Right atrium auricular region (tissue), 2 donors: ENCODE results near the gene TCF7. TPM values are rescaled to one million over a fixed set of nuclear protein-coding genes. Genes with fewer than 3 reads are reported as not detected.

Experiments
- DNase-seq: peaks from one replicate; pipeline ENCODE4 v3.0.0-alpha.2; 2019; ENCODE audit warnings: low spot score
- H3K27ac ChIP-seq, 2 donors: fragments of 200-600 bp; sonication (generic); 1 replicate in 1 of 2; 2 replicates in 1 of 2; pipeline ENCODE4 v1.5.1; 2016 to 2019
- H3K27me3 ChIP-seq, 2 donors: fragments of 200-600 bp; sonication (generic); one replicate each; pipeline versions ENCODE4 v1.5.1 to v1.6.0; 2017 to 2019
- H3K36me3 ChIP-seq: fragments of 200-600 bp; sonication (generic); one replicate; pipeline ENCODE4 v1.5.1; 2016
- H3K4me1 ChIP-seq, 2 donors: fragments of 200-600 bp; sonication (generic); one replicate each; pipeline versions ENCODE4 v1.5.1 to v1.6.0; 2017 to 2019
- H3K4me3 ChIP-seq, 2 donors: fragments of 200-600 bp; sonication (generic); 1 replicate in 1 of 2; 2 replicates in 1 of 2; pipeline ENCODE4 v1.5.1; 2017 to 2019; ENCODE audit warnings: mild to moderate bottlenecking in 1 of 2, moderate library complexity in 1 of 2
- H3K9me3 ChIP-seq, 2 donors: fragments of 200-600 bp; sonication (generic); one replicate each; pipeline ENCODE4 v1.5.1; 2019
- total RNA-seq, 2 donors: library from RNA; depleted of rRNA; stranded (reverse); fragments of >200 nt; gene quantifications; one replicate each; pipeline ENCODE4 v1.1.0, GENCODE V29; 2016
- TF ChIP-seq, protein P1 (sequence below), 2 donors: fragments of 200-600 bp; sonication (generic); IDR thresholded peaks; one replicate each; pipeline ENCODE4 v1.5.1; 2019; ENCODE audit warnings: antibody characterized with exemption in 2 of 2

Gene TCF7
- total RNA-seq, 2 donors from 2014 or later: 1.3 to 1.7 TPM

DNA sequence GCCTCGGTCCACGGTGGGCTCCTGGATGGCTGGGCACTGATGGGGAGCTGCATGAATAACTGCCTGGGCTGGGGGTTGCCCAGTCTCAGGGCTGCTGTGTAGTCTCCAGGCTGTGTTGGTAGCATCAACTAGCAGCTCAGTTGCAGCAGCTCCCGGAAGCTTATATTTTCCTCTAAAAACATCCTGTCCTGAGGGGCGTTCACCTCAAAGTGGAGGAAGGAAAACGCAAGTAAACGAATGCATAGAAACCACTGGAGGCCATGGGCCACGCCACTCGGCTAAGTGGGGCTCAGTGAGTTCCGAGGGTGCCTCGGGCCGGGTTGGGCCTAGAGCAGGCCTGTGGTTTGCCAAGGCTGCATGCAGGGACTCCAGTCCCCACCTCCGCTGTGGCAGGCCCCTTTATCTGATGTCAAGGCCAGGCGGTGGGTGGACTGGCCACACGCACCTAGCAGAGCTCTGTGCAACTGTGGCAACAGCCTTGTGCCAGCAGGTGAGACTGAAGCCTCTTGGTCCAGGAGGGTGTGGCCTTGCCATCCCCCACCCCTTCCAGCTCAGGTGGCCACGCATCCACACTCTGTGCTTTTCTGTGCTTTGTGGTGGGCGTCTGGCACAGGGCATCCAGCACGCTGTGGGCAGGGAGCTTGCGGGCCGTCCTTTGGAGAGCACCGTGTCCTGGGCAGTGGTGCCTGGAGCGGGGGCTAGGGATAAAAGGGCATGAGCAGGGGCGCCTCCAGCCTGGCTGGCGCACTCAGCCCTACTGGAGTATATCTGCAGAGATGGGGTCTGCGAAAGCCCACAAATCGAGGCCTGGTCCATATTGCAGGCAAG lies 15.1 kb downstream of the TCF7 start:
- Histone ChIP-seq H3K27ac (no peak overlapping the region), H3K9me3 (no peaks in the 10 kb centered on the region), H3K36me3 (peaks cover 7% of the 10 kb centered on the region), H3K4me1 (peaks cover 0 to 34% of the 10 kb centered on the region in 2 donors), H3K4me3 (no peak overlapping the region), H3K27me3 (no peaks in the 10 kb centered on the region)
- TF ChIP-seq, protein P1, sequence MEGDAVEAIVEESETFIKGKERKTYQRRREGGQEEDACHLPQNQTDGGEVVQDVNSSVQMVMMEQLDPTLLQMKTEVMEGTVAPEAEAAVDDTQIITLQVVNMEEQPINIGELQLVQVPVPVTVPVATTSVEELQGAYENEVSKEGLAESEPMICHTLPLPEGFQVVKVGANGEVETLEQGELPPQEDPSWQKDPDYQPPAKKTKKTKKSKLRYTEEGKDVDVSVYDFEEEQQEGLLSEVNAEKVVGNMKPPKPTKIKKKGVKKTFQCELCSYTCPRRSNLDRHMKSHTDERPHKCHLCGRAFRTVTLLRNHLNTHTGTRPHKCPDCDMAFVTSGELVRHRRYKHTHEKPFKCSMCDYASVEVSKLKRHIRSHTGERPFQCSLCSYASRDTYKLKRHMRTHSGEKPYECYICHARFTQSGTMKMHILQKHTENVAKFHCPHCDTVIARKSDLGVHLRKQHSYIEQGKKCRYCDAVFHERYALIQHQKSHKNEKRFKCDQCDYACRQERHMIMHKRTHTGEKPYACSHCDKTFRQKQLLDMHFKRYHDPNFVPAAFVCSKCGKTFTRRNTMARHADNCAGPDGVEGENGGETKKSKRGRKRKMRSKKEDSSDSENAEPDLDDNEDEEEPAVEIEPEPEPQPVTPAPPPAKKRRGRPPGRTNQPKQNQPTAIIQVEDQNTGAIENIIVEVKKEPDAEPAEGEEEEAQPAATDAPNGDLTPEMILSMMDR (IDR thresholded peaks at IDR 0.05): no peak
- no peak for DNase-seq

DNA sequence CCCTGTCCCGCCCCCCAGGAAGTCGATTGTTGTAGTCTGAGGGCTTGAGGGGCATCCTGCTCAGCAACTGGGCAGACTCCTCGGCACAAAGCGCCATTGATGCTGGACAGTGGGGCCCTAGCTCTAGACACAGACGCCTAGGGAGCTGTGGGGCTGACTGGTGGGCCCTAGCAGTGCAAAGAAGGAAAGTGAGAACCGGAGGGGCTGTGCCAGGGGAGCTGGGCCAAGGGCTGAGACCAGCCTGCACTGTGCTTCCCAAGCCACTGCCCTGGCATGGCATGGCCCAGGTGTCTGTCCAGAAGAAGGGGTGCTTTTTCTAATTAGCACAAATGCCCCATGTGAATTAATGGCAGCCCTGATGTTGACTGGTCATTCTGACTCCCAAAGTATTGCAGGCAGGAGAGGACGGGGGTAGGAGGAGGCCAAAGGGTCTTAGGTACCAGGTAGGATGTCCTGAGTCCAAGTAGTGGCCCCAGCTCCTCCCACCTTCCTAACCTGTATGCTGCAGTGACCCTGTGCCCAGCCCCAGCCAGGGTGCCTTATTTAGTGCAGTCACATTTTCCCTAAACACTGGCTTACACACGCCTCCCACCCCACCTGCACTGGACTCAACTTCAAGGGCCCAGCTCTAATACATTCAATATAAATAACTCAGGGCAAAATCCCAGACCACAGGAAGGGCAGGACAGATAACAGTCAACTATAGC lies 15.9 kb downstream of the TCF7 start:
- no peak overlapping the region for H3K4me3 ChIP-seq
- TF ChIP-seq, protein P1 (IDR thresholded peaks at IDR 0.05): no peak
- H3K27ac ChIP-seq: no peak overlapping the region
- H3K27me3 ChIP-seq: no peaks in the 10 kb centered on the region
- H3K9me3 ChIP-seq: no peaks in the 10 kb centered on the region
- H3K4me1 ChIP-seq: peaks cover 0 to 27% of the 10 kb centered on the region in 2 donors
- peaks cover 8% of the 10 kb centered on the region for H3K36me3 ChIP-seq
- DNase-seq: no peak

DNA sequence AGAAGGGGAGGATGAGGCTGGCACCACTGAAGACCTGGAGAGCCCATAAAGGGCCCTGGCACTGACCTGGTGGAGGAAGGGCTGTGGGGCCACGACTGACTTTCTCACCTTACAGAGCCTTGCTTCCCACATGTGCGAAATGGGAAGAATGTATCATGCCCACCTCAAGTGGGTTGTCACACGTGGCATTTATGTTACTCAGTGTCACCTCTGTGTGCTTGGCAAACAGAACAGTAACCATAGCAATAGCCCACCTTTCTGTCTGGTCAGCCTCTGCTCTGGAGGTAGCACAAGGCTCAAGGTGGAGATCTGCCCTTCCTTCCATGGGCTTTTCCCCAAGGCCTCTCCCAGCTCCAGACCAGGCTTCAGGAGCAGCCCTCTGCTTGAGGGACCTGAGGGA lies 16.7 kb downstream of the TCF7 start:
- H3K27ac ChIP-seq: no peak overlapping the region
- peaks cover 0 to 19% of the 10 kb centered on the region in 2 donors for H3K4me1 ChIP-seq
- TF ChIP-seq, protein P1 (IDR thresholded peaks at IDR 0.05): no peak
- no peak for DNase-seq
- H3K9me3 ChIP-seq: no peaks in the 10 kb centered on the region
- H3K27me3 ChIP-seq: no peaks in the 10 kb centered on the region
- peaks cover 9% of the 10 kb centered on the region for H3K36me3 ChIP-seq
- H3K4me3 ChIP-seq: no peak overlapping the region

DNA sequence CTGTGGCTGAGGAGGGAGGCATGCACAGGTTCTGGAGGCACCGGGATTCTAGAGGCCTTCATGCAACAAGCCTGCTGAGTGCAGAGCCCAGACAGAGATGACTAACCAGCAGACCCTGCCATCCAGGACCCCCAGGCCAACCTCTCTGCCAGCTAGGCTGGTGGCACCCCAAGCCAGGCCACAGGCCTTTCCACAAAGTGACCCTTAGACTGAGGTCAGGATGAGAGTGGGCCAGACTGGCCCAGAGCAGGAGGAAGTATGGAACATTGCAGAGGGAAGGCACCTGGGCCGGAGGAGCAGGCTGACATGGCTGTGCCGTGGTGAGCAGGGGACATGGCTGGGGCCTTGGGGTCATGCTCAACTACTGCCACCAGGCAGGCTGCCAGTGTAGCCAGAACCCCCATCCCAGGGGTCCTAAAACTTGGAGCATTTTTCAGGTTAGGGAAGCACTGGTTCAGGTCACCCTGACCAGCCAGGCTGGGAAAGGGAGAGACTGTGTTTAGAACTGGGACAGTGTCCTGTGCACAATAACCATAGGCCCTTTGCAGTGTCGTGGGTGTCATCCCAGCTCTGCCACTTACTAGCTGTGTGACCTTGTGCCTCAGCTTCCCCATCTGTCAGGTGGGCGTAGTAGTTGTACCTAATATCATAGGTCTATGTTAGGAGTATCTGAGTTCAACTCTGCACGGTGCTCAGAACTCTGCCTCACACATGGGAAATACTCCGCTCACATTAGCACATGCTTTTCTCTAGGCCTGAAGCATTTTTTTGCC lies 17.3 kb downstream of the TCF7 start:
- TF ChIP-seq, protein P1 (IDR thresholded peaks at IDR 0.05): no peak
- Histone ChIP-seq H3K36me3 (peaks cover 15% of the 10 kb centered on the region), H3K4me1 (peaks cover 0 to 14% of the 10 kb centered on the region in 2 donors), H3K4me3 (no peak overlapping the region), H3K27ac (no peak overlapping the region), H3K27me3 (no peaks in the 10 kb centered on the region), H3K9me3 (no peaks in the 10 kb centered on the region)
- no peak for DNase-seq

DNA sequence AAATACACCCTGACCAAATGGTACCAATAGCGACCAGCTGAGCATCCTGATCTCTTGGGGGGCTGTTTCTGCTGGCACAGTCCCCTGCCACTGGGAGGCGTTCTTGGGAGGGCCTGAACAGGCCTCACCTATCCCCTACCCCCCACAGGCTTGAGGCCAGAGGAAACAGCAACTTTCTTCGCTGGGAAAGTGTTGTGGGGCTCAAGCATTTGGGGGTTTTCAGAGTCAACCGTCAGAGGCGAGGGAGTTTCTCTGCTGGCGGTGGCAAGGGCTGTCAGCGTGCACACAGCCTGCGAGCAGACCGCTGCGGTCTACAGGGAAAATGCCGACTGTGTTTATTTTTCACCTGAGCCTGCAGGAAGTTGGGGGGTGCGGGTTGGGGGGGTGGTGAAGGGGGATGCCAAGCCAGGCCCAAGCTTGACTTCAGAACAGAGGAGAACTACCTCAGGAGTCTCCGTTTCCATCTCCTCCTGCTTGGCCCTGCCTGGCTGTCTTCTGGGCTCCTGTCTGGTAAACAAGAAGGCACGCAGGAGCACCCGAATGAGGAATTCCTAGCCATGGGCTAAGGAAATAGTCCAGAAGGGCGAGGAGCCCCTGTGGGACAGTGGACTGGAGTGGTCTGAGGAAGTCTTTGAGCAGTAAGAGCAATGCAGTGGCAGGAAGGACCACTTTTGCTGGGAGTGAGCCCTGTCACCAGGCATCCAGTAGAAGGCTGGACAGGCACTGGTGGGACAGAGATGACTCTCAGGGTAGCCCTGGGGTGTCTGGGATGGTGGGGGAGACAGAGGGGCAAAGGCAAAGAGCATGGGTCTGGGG lies 18.1 kb downstream of the TCF7 start:
- no peak overlapping the region for H3K27ac ChIP-seq

More for the DNA sequence above, 18.1 kb downstream of the TCF7 start:
- DNase-seq: no peak
- H3K4me1 ChIP-seq: peaks cover 0 to 6% of the 10 kb centered on the region in 2 donors
- H3K36me3 ChIP-seq: peaks cover 17% of the 10 kb centered on the region
- no peaks in the 10 kb centered on the region for H3K27me3 ChIP-seq
- H3K4me3 ChIP-seq: no peak overlapping the region
- no peaks in the 10 kb centered on the region for H3K9me3 ChIP-seq
- TF ChIP-seq, protein P1 (IDR thresholded peaks at IDR 0.05): no peak
